ENCODE results near the gene STXBP1.

DNA sequence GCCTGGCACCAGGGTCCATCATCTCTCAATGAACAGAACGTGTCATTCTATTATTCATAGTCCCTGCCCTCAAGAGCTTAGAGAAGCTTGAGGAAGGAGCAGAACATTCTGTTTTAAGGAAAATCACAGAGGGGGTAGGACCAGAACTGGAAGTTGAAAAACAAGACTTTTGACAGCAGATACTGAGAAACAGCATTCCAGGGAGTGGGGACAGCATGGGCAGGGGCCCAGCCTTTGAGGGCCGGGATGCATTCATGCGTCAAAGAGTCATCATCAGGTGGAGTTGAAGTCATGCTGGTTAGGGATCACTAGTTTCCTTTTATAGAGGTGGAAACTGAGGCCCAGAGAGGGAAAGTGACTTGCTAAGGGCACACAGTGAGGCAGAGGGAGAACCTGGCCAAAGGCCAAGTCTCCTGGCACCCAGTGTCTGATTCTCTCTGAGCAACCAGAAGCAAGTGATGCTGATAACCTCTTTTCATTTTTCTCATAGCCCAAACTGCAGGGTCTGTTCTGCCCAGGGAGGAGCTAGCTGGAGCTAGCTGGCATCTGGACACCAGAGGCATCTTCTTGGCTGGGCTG is 41.5 kb upstream of the STXBP1 start:
- TF ChIP-seq EZH2 (IDR thresholded peaks at IDR 0.05; ENCODE audit: low read depth, unreplicated experiment) = no peak
- TF ChIP-seq, protein P1, sequence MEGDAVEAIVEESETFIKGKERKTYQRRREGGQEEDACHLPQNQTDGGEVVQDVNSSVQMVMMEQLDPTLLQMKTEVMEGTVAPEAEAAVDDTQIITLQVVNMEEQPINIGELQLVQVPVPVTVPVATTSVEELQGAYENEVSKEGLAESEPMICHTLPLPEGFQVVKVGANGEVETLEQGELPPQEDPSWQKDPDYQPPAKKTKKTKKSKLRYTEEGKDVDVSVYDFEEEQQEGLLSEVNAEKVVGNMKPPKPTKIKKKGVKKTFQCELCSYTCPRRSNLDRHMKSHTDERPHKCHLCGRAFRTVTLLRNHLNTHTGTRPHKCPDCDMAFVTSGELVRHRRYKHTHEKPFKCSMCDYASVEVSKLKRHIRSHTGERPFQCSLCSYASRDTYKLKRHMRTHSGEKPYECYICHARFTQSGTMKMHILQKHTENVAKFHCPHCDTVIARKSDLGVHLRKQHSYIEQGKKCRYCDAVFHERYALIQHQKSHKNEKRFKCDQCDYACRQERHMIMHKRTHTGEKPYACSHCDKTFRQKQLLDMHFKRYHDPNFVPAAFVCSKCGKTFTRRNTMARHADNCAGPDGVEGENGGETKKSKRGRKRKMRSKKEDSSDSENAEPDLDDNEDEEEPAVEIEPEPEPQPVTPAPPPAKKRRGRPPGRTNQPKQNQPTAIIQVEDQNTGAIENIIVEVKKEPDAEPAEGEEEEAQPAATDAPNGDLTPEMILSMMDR (conservative IDR thresholded peaks at IDR 0.05; ENCODE audit: low read depth in 2 of 2) = no peak
- TF ChIP-seq EZH2phosphoT487 (IDR thresholded peaks at IDR 0.05; ENCODE audit: unreplicated experiment) = no peak
- no peak for TF ChIP-seq POLR2AphosphoS5 (IDR thresholded peaks at IDR 0.05; ENCODE audit: low read depth)
- TF ChIP-seq ZNF114 (CRISPR knock-in tag; IDR thresholded peaks at IDR 0.05) = no peak
- TF ChIP-seq NANOG (IDR thresholded peaks at IDR 0.05; ENCODE audit: borderline replicate concordance) = no peak
- no peak for TF ChIP-seq JUNB (IDR thresholded peaks at IDR 0.05; ENCODE audit: unreplicated experiment)

Data from GM23338 (cell line).